H9 (cell line): ENCODE results near the gene BAIAP2L1. TPM values are rescaled to one million over a fixed set of nuclear protein-coding genes. Genes with fewer than 3 reads are reported as not detected.

ENCODE experiments used
- DNase-seq: peaks from one replicate; pipeline ENCODE4 v3.0.0-alpha.2; 2017
- H2AFZ ChIP-seq: one replicate; pipeline ENCODE4 v1.6.1; 2013; ENCODE audit warnings: mild to moderate bottlenecking, low read length, control low read depth, moderate library complexity
- H2AK5ac ChIP-seq: 2 replicates; pipeline ENCODE4 v1.6.1; 2013; ENCODE audit warnings: low read length, control low read depth, mixed read lengths; ENCODE audit not compliant: insufficient read length
- H2BK120ac ChIP-seq: one replicate; pipeline ENCODE4 v1.6.1; 2013; ENCODE audit warnings: low read depth, mild to moderate bottlenecking, low read length, control low read depth, inconsistent platforms; ENCODE audit not compliant: poor library complexity, severe bottlenecking
- H2BK12ac ChIP-seq: 2 replicates; pipeline ENCODE4 v1.6.1; 2013; ENCODE audit warnings: low read length, control low read depth, mixed read lengths, low read depth; ENCODE audit not compliant: insufficient read length
- H2BK15ac ChIP-seq: 2 replicates; pipeline ENCODE4 v1.6.1; 2013; ENCODE audit warnings: low read depth, low read length, control low read depth
- H2BK20ac ChIP-seq: one replicate; pipeline ENCODE4 v1.6.1; 2013; ENCODE audit warnings: low read depth, mild to moderate bottlenecking, low read length, control low read depth, inconsistent platforms; ENCODE audit not compliant: poor library complexity, severe bottlenecking
- H2BK5ac ChIP-seq: 2 replicates; pipeline ENCODE4 v1.6.1; 2013; ENCODE audit warnings: low read length, control low read depth, mixed read lengths; ENCODE audit not compliant: insufficient read length
- H3K14ac ChIP-seq: 2 replicates; pipeline ENCODE4 v1.6.1; 2013; ENCODE audit warnings: low read length, control low read depth; ENCODE audit not compliant: insufficient read depth
- H3K18ac ChIP-seq: 2 replicates; pipeline ENCODE4 v1.6.1; 2013; ENCODE audit warnings: low read depth, mild to moderate bottlenecking, mixed read lengths, low read length, control low read depth; ENCODE audit not compliant: insufficient read length
- H3K23ac ChIP-seq: 2 replicates; pipeline ENCODE4 v1.6.1; 2013; ENCODE audit warnings: low read length, control low read depth, mixed read lengths, low read depth; ENCODE audit not compliant: insufficient read length
- H3K23me2 ChIP-seq: 2 replicates; pipeline ENCODE4 v1.6.1; 2013; ENCODE audit warnings: low read depth, mild to moderate bottlenecking, mixed read lengths, low read length, control low read depth; ENCODE audit not compliant: insufficient read length, poor library complexity, severe bottlenecking
- H3K27ac ChIP-seq: 2 replicates; pipeline ENCODE4 v1.5.1; 2013; ENCODE audit warnings: low read length, control low read depth, mixed read lengths, low read depth; ENCODE audit not compliant: insufficient read length
- H3K27me3 ChIP-seq: 2 replicates; pipeline ENCODE4 v1.6.1; 2013; ENCODE audit warnings: low read length, control low read depth, inconsistent platforms; ENCODE audit not compliant: insufficient read depth
- H3K4ac ChIP-seq: 2 replicates; pipeline ENCODE4 v1.6.1; 2013; ENCODE audit warnings: low read depth, mild to moderate bottlenecking, control low read depth, inconsistent platforms, low read length, moderate library complexity
- H3K4me1 ChIP-seq: 2 replicates; pipeline ENCODE4 v1.6.1; 2013; ENCODE audit warnings: low read length, control low read depth, inconsistent platforms; ENCODE audit not compliant: insufficient read depth
- H3K4me2 ChIP-seq: 2 replicates; pipeline ENCODE4 v1.6.1; 2013; ENCODE audit warnings: low read length, control low read depth, mixed read lengths; ENCODE audit not compliant: insufficient read length, insufficient read depth
- H3K56ac ChIP-seq: 2 replicates; pipeline ENCODE4 v1.6.1; 2013; ENCODE audit warnings: low read depth, mild to moderate bottlenecking, mixed read lengths, low read length, control low read depth; ENCODE audit not compliant: insufficient read length
- H3K79me1 ChIP-seq: 2 replicates; pipeline ENCODE4 v1.6.1; 2013; ENCODE audit warnings: low read depth, mild to moderate bottlenecking, moderate library complexity, low read length, control low read depth, inconsistent platforms; ENCODE audit not compliant: insufficient read depth, poor library complexity, severe bottlenecking
- H3K79me2 ChIP-seq: 2 replicates; pipeline ENCODE4 v1.6.1; 2013; ENCODE audit warnings: low read length, control low read depth, inconsistent platforms; ENCODE audit not compliant: insufficient read depth
- H3K9ac ChIP-seq: 2 replicates; pipeline ENCODE4 v1.6.1; 2013; ENCODE audit warnings: low read length, control low read depth, mixed read lengths; ENCODE audit not compliant: insufficient read length; ENCODE audit errors: extremely low read depth
- H3K9me3 ChIP-seq: one replicate; pipeline ENCODE4 v1.6.1; 2013; ENCODE audit warnings: low read depth, low read length, inconsistent platforms; ENCODE audit not compliant: control insufficient read depth
- H3T11ph ChIP-seq: one replicate; pipeline ENCODE4 v1.6.1; 2013; ENCODE audit warnings: mild to moderate bottlenecking, low read length, control low read depth, inconsistent platforms
- H4K20me1 ChIP-seq: one replicate; pipeline ENCODE4 v1.6.1; 2013; ENCODE audit not compliant: control insufficient read depth, insufficient read length, insufficient read depth
- H4K5ac ChIP-seq: 2 replicates; pipeline ENCODE4 v1.6.1; 2013; ENCODE audit warnings: low read depth, mild to moderate bottlenecking, mixed read lengths, low read length, control low read depth; ENCODE audit not compliant: insufficient read length
- H4K8ac ChIP-seq: replicated peaks from 2 replicates; pipeline ENCODE4 v1.6.1; 2013; ENCODE audit warnings: low read length, control low read depth, mixed read lengths, low read depth; ENCODE audit not compliant: insufficient read length
- H4K91ac ChIP-seq: 2 replicates; pipeline ENCODE4 v1.6.1; 2013; ENCODE audit warnings: low read depth, mild to moderate bottlenecking, moderate library complexity, mixed read lengths, low read length, control low read depth; ENCODE audit not compliant: insufficient read length
- H3K27ac Mint-ChIP-seq, 3 experiments: 2 replicates in 2 of 3; 3 replicates in 1 of 3; pipeline ENCODE4 v1.8.0; 2020 to 2021; ENCODE audit warnings: mixed read lengths in 3 of 3, mild to moderate bottlenecking in 1 of 3, moderate library complexity in 1 of 3
- H3K27me3 Mint-ChIP-seq: 2 replicates; pipeline ENCODE4 v1.8.0; 2021; ENCODE audit warnings: low read depth, mild to moderate bottlenecking, moderate library complexity, mixed read lengths
- H3K36me3 Mint-ChIP-seq, 3 experiments: 2 replicates in 2 of 3; 3 replicates in 1 of 3; pipeline ENCODE4 v1.8.0; 2020 to 2021; ENCODE audit warnings: low read depth in 3 of 3, mixed read lengths in 3 of 3; ENCODE audit not compliant: insufficient read depth in 1 of 3
- H3K4me1 Mint-ChIP-seq, 2 experiments: 2 replicates each; pipeline ENCODE4 v1.8.0; 2020; ENCODE audit warnings: mixed read lengths in 2 of 2
- H3K4me3 Mint-ChIP-seq, 2 experiments: 2 replicates in 1 of 2; 3 replicates in 1 of 2; pipeline ENCODE4 v1.8.0; 2020 to 2021; ENCODE audit warnings: mild to moderate bottlenecking in 2 of 2, mixed read lengths in 2 of 2, moderate library complexity in 1 of 2
- H3K9me3 Mint-ChIP-seq, 2 experiments: 2 replicates in 1 of 2; 3 replicates in 1 of 2; pipeline ENCODE4 v1.8.0; 2020; ENCODE audit warnings: mild to moderate bottlenecking in 2 of 2, mixed read lengths in 2 of 2, moderate library complexity in 1 of 2
- CTCF ChIP-seq: fragments of 200-600 bp; sonication (generic); conservative IDR thresholded peaks from 3 replicates; pipeline ENCODE4 v1.8.0; 2021; ENCODE audit warnings: antibody characterized with exemption, mild to moderate bottlenecking
- WGBS: extraction: QIAGEN DNeasy Blood & Tissue Kit; methylation state at CpG from one replicate; pipeline ENCODE4 v1.1.7; 2013; ENCODE audit warnings: missing lambda C conversion rate, low lambda C conversion rate, mixed read lengths; ENCODE audit not compliant: insufficient read length; ENCODE audit errors: extremely low coverage; 5-methylcytosine and 5-hydroxymethylcytosine counted together
- total RNA-seq: library from RNA; stranded (reverse); gene quantifications from 2 replicates; pipeline ENCODE4 v1.2.1, GENCODE V29; 2021

Gene BAIAP2L1
- total RNA-seq, 1 experiment from 2014 or later = 25.9 TPM

DNA sequence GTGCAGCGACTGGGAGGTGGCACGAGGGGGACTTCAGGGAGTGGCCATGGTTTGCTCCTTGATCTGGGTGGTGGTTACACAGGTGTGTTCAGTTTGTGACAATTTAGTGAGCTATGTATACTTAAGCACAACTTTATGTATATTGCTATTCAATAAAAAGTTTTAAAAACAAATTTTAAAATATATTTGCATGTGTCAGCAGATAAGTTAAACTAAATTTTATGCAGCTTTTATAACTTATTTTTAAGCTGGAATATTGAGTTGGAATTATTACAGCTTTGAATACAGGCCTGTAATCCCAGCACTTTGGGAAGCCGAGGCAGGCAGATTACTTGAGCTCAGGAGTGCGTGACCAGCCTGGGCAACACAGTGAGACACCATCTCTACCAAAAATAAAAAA, 5.4 kb downstream of the BAIAP2L1 start:
- peaks cover 18 to 26% of the 10 kb centered on the region in 2 experiments for H3K4me1 Mint-ChIP-seq
- Histone ChIP-seq H2BK5ac (no peak overlapping the region), H3K23me2 (no peaks in the 10 kb centered on the region), H4K5ac (no peak overlapping the region), H4K91ac (no peak overlapping the region), H3K9ac (no peak overlapping the region), H3K18ac (no peak overlapping the region), H3K79me2 (peaks cover 13% of the 10 kb centered on the region; the same call in 1 of the 2 replicates), H2BK12ac (no peak overlapping the region), H3K14ac (no peak overlapping the region), H3T11ph (no peak overlapping the region), H4K20me1 (no peaks in the 10 kb centered on the region), H2AK5ac (no peak overlapping the region), H3K23ac (no peak overlapping the region), H2BK15ac (no peak overlapping the region), H3K27ac (no peak overlapping the region), H3K56ac (no peak overlapping the region), H2AFZ (no peak overlapping the region), H4K8ac (no peak overlapping the region), H2BK120ac (no peak overlapping the region), H2BK20ac (no peak overlapping the region), H3K9me3 (no peaks in the 10 kb centered on the region), H3K4ac (no peak overlapping the region), H3K4me2 (no peak overlapping the region), H3K27me3 (no peaks in the 10 kb centered on the region), H3K79me1 (peaks cover 10% of the 10 kb centered on the region), H3K4me1 (no peaks in the 10 kb centered on the region)
- H3K36me3 Mint-ChIP-seq = peaks cover 13 to 19% (median 15%) of the 10 kb centered on the region in 3 experiments
- no peak overlapping the region for H3K4me3 Mint-ChIP-seq
- DNase-seq = no peak
- no CpG with 5 or more reads among the region's 4 CpGs for WGBS
- no peaks in the 10 kb centered on the region for H3K27me3 Mint-ChIP-seq
- no peak for TF ChIP-seq CTCF
- H3K9me3 Mint-ChIP-seq = peaks cover 3 to 8% of the 10 kb centered on the region in 2 experiments; a peak in 3 of 5 replicates
- no peak overlapping the region for H3K27ac Mint-ChIP-seq
